ENCODE measurements around the gene IL17RC.
"Not testable (repeated sequence)": the region's sequence is repeated elsewhere in the genome, so short reads cannot be mapped to it uniquely, and the experiment has no call there.

IL17RC gene

GRCh38 chr3:9915254-9916141 lies 1.4 kb upstream of the IL17RC start:
- DNase-seq (ENCODE audit: low spot score): peak; percentile 52

GRCh38 chr3:9916346-9916733 lies 558 bp upstream of the IL17RC start:
- DNase-seq (ENCODE audit: low spot score): no peak

- no peak for DNase-seq (ENCODE audit: low spot score)
Observed at GRCh38 chr3:9917820-9918219, 922 bp downstream of the IL17RC start.

GRCh38 chr3:9918261-9919038 lies 1.6 kb downstream of the IL17RC start:
- no peak for DNase-seq (ENCODE audit: low spot score)

- DNase-seq (ENCODE audit: low spot score): no peak
Observed at GRCh38 chr3:9928158-9928557, 11.3 kb downstream of the IL17RC start.

GRCh38 chr3:9930804-9931418 lies 14.0 kb downstream of the IL17RC start:
- no peak for DNase-seq (ENCODE audit: low spot score)

GRCh38 chr3:9932535-9932842 lies 15.6 kb downstream of the IL17RC start:
- no peak for DNase-seq (ENCODE audit: low spot score)

GRCh38 chr3:9932843-9933560 lies 16.1 kb downstream of the IL17RC start:
- DNase-seq (ENCODE audit: low spot score): peak; percentile 80

- DNase-seq (ENCODE audit: low spot score): peak; percentile 96
Observed at GRCh38 chr3:9933561-9934234, 16.8 kb downstream of the IL17RC start, which contains the start of gene CRELD1. TSS of gene CRELD1 (plus strand) at chr3:9933834. CDS start at chr3:9934439, 605 bp downstream.

GRCh38 chr3:9934235-9934621 lies 17.3 kb downstream of the IL17RC start:
- no peak for DNase-seq (ENCODE audit: low spot score)

GRCh38 chr3:9934993-9935392 lies 18.1 kb downstream of the IL17RC start:
- DNase-seq (ENCODE audit: low spot score): no peak

- no peak for DNase-seq (ENCODE audit: low spot score)
Observed at GRCh38 chr3:9935966-9936510, 19.1 kb downstream of the IL17RC start.

GRCh38 chr3:9937486-9938238 lies 20.8 kb downstream of the IL17RC start:
- DNase-seq (ENCODE audit: low spot score): no peak

GRCh38 chr3:9938966-9939365 lies 22.1 kb downstream of the IL17RC start:
- DNase-seq (ENCODE audit: low spot score): no peak

- DNase-seq (ENCODE audit: low spot score): not testable (repeated sequence)
Observed at GRCh38 chr3:9939906-9940305, 23.0 kb downstream of the IL17RC start.

GRCh38 chr3:9940746-9941145 lies 23.8 kb downstream of the IL17RC start:
- no peak for DNase-seq (ENCODE audit: low spot score)

- DNase-seq (ENCODE audit: low spot score): no peak
Observed at GRCh38 chr3:9942164-9942563, 25.3 kb downstream of the IL17RC start.

GRCh38 chr3:9942934-9943690 lies 26.2 kb downstream of the IL17RC start:
- no peak for DNase-seq (ENCODE audit: low spot score)

GRCh38 chr3:9944271-9944670 lies 27.4 kb downstream of the IL17RC start:
- DNase-seq (ENCODE audit: low spot score): no peak

GRCh38 chr3:9945358-9945757 lies 28.5 kb downstream of the IL17RC start:
- no peak for DNase-seq (ENCODE audit: low spot score)
